ENCODE measurements around the gene SFXN5. TPM values are rescaled to one million over a fixed set of nuclear protein-coding genes. Genes with fewer than 3 reads are reported as not detected.

SFXN5 gene
- total RNA-seq, 2 donors from 2014 or later = 16.1 to 26.4 TPM

GRCh38 chr2:73053316-73054114 lies 18.0 kb downstream of the SFXN5 start:
- no peak overlapping the region for H3K9ac ChIP-seq (ENCODE audit: low read depth in 2 of 2, low read length in 2 of 2)
- H3K4me1 ChIP-seq = no peaks in the 10 kb centered on the region
- H3K36me3 ChIP-seq = no peaks in the 10 kb centered on the region
- H3K27me3 ChIP-seq = no peaks in the 10 kb centered on the region
- H3K27ac ChIP-seq = no peak overlapping the region
- TF ChIP-seq CTCF (IDR thresholded peaks at IDR 0.05) = no peak
- no peak for DNase-seq
- H3K9me3 ChIP-seq = no peaks in the 10 kb centered on the region
- no peak overlapping the region for H3K4me3 ChIP-seq
- intact Hi-C loops (cut with DNase I) = no loop called here

- no peak for TF ChIP-seq CTCF (IDR thresholded peaks at IDR 0.05)
- no peak for DNase-seq
These were observed 21.4 kb downstream of the SFXN5 start for GRCh38 chr2:73050121-73050545.

GRCh38 chr2:73043929-73044832 lies 27.3 kb downstream of the SFXN5 start:
- Histone ChIP-seq H3K4me1 (no peaks in the 10 kb centered on the region), H3K27ac (no peak overlapping the region), H3K4me3 (no peak overlapping the region), H3K36me3 (no peaks in the 10 kb centered on the region), H3K9me3 (no peaks in the 10 kb centered on the region), H3K9ac (ENCODE audit: low read depth in 2 of 2, low read length in 2 of 2) (no peak overlapping the region), H3K27me3 (no peaks in the 10 kb centered on the region)
- intact Hi-C loops (cut with DNase I) = no loop called here
- no peak for DNase-seq
- TF ChIP-seq CTCF (IDR thresholded peaks at IDR 0.05) = no peak

More at GRCh38 chr2:73050121-73050545, 21.4 kb downstream of the SFXN5 start:
- H3K4me3 ChIP-seq = no peak overlapping the region
- no peaks in the 10 kb centered on the region for H3K36me3 ChIP-seq
- H3K27me3 ChIP-seq = no peaks in the 10 kb centered on the region
- intact Hi-C loops (cut with DNase I) = no loop called here
- H3K9ac ChIP-seq (ENCODE audit: low read depth in 2 of 2, low read length in 2 of 2) = no peak overlapping the region
- no peaks in the 10 kb centered on the region for H3K4me1 ChIP-seq
- no peak overlapping the region for H3K27ac ChIP-seq
- no peaks in the 10 kb centered on the region for H3K9me3 ChIP-seq

- TF ChIP-seq CTCF (IDR thresholded peaks at IDR 0.05) = no peak
- intact Hi-C loops (cut with DNase I) = no loop called here
- Histone ChIP-seq H3K9me3 (no peaks in the 10 kb centered on the region), H3K27me3 (no peaks in the 10 kb centered on the region), H3K9ac (ENCODE audit: low read depth in 2 of 2, low read length in 2 of 2) (no peak overlapping the region), H3K4me1 (no peaks in the 10 kb centered on the region), H3K27ac (no peak overlapping the region), H3K4me3 (no peak overlapping the region), H3K36me3 (no peaks in the 10 kb centered on the region)
- no peak for DNase-seq
These were observed 28.2 kb downstream of the SFXN5 start for GRCh38 chr2:73043276-73043675.

GRCh38 chr2:73037947-73038585 lies 33.4 kb downstream of the SFXN5 start:
- no peak for DNase-seq
- H3K27ac ChIP-seq = no peak overlapping the region
- no peaks in the 10 kb centered on the region for H3K9me3 ChIP-seq
- H3K27me3 ChIP-seq = no peaks in the 10 kb centered on the region
- H3K9ac ChIP-seq (ENCODE audit: low read depth in 2 of 2, low read length in 2 of 2) = no peak overlapping the region
- TF ChIP-seq CTCF (IDR thresholded peaks at IDR 0.05) = no peak
- no peaks in the 10 kb centered on the region for H3K4me1 ChIP-seq
- no peak overlapping the region for H3K4me3 ChIP-seq
- H3K36me3 ChIP-seq = no peaks in the 10 kb centered on the region
- intact Hi-C loops (cut with DNase I) = no loop called here
